ENCODE results near the gene ZNF554. TPM values are rescaled to one million over a fixed set of nuclear protein-coding genes. Genes with fewer than 3 reads are reported as not detected.

Gene ZNF554
- total RNA-seq, 1 experiment from 2014 or later: 3.3 TPM

DNA sequence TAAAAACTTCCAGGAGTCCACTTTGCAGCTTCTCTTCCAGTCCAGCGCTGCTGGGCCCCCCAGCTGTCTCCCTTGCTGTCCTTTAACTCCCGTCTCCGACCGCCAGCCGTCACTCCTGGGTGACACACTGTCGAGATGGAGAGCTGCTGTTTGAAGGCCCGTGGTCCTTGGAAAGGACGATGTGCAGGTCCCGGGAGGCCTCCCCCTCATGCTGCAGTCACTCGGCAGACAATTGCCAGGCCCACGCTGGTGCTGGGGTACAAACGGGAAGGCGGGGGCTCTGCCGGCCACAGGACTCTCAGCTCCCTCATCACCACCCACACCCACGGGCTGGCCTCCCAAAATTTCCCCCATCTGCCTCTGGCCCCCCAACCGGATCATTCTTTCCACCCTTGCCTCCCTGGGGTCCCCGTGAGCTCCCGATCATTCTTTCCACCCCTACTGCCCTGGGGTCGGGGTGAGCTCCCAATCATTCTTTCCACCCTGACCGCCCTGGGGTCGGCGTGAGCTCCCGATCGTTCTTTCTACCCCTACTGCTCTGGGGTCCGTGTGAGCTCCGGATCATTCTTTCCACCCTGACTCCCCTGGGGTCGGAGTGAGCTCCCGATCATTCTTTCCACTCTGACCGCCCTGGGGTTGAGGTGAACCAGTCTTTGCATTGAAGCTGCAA, 16.0 kb upstream of the ZNF554 start:
- CTCF ChIA-PET: no interaction called here
- Histone ChIP-seq H3K4me3 (no peak overlapping the region), H2AFZ (no peak overlapping the region), H3K36me3 (ENCODE audit: low read depth) (no peaks in the 10 kb centered on the region), H3K4me1 (replicated peaks; ENCODE audit: insufficient read depth) (no peaks in the 10 kb centered on the region), H4K20me1 (ENCODE audit: insufficient read depth) (no peaks in the 10 kb centered on the region), H3K27me3 (ENCODE audit: insufficient read depth, low read depth) (no peaks in the 10 kb centered on the region), H3F3A (ENCODE audit: insufficient read depth, low read depth) (no peaks in the 10 kb centered on the region), H3K9me3 (ENCODE audit: insufficient read depth, low read depth) (no peaks in the 10 kb centered on the region), H3K79me2 (ENCODE audit: low read depth) (no peaks in the 10 kb centered on the region), H3K27ac (no peak overlapping the region), H3K9me2 (ENCODE audit: insufficient read depth) (no peaks in the 10 kb centered on the region), H3K4me2 (no peak overlapping the region)
- intact Hi-C loops (cut with micrococcal nuclease; ENCODE audit: unreplicated experiment): no loop called here
- POLR2A ChIA-PET (ENCODE audit: unreplicated experiment): no interaction called here
- no peak for DNase-seq
- TF ChIP-seq EZH2 (IDR thresholded peaks at IDR 0.05; ENCODE audit: low read depth): no peak
- TF ChIP-seq, protein P1, sequence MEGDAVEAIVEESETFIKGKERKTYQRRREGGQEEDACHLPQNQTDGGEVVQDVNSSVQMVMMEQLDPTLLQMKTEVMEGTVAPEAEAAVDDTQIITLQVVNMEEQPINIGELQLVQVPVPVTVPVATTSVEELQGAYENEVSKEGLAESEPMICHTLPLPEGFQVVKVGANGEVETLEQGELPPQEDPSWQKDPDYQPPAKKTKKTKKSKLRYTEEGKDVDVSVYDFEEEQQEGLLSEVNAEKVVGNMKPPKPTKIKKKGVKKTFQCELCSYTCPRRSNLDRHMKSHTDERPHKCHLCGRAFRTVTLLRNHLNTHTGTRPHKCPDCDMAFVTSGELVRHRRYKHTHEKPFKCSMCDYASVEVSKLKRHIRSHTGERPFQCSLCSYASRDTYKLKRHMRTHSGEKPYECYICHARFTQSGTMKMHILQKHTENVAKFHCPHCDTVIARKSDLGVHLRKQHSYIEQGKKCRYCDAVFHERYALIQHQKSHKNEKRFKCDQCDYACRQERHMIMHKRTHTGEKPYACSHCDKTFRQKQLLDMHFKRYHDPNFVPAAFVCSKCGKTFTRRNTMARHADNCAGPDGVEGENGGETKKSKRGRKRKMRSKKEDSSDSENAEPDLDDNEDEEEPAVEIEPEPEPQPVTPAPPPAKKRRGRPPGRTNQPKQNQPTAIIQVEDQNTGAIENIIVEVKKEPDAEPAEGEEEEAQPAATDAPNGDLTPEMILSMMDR (conservative IDR thresholded peaks at IDR 0.05): no peak
- no TSS peak for BruUV-seq (replicated peaks)

DNA sequence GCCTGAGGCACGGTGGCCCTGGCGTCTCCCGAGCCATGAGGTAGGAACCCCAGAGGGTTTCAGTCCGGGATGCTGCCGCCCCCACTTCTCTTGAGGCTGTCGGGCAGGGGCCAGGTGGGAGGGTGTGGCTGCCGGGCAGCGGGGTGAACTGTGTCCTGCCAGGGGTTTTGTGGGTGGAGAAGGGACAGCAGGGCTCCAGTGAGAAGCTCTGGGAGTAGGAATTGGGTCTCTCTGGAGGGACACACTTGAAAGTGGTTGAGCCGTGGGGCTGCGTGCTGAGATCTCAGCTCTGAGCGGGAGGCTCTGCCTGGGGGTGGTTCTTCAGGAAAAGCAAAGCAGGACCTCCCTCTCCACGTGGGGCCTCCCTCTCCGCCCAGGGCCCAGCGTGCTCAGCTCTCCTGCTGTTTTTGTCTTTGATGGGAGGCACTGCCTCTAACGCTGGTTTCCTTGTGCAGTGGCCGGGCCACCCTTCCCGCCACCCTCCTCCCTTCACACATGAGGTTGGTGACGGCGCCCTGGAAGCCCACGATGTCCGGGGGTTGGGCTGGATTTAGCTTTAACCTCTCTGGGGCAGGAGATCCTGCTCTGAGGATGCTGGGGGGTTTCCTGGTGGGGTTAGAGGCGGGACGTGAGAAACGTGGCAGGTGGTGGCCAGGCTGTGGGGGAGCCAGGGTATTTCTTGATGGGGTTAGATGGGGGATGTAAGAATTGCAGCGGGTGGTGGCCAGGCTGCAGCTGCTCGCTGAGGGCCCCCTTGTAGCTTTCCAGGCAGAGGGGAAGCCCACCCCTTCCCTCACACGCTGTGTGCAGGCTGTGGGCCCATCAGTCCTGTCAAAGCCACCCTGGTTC, 15.3 kb upstream of the ZNF554 start:
- no peak for TF ChIP-seq EZH2 (IDR thresholded peaks at IDR 0.05; ENCODE audit: low read depth)
- TF ChIP-seq, protein P1 (conservative IDR thresholded peaks at IDR 0.05): no peak
- no peak overlapping the region for H3K27ac ChIP-seq
- ChIA-PET CTCF (no interaction called here), POLR2A (ENCODE audit: unreplicated experiment) (no interaction called here)
- intact Hi-C loops (cut with micrococcal nuclease; ENCODE audit: unreplicated experiment): no loop called here
- no peak overlapping the region for H3K4me3 ChIP-seq
- no peaks in the 10 kb centered on the region for H3K9me3 ChIP-seq (ENCODE audit: insufficient read depth, low read depth)
- H3K9me2 ChIP-seq (ENCODE audit: insufficient read depth): no peaks in the 10 kb centered on the region
- H2AFZ ChIP-seq: no peak overlapping the region
- no peaks in the 10 kb centered on the region for H3K4me1 ChIP-seq (replicated peaks; ENCODE audit: insufficient read depth)
- H3K27me3 ChIP-seq (ENCODE audit: insufficient read depth, low read depth): no peaks in the 10 kb centered on the region
- no peaks in the 10 kb centered on the region for H3K36me3 ChIP-seq (ENCODE audit: low read depth)
- no TSS peak for BruUV-seq (replicated peaks)
- no peaks in the 10 kb centered on the region for H4K20me1 ChIP-seq (ENCODE audit: insufficient read depth)
- no peak for DNase-seq
- H3F3A ChIP-seq (ENCODE audit: insufficient read depth, low read depth): no peaks in the 10 kb centered on the region
- no peaks in the 10 kb centered on the region for H3K79me2 ChIP-seq (ENCODE audit: low read depth)
- H3K4me2 ChIP-seq: no peak overlapping the region

DNA sequence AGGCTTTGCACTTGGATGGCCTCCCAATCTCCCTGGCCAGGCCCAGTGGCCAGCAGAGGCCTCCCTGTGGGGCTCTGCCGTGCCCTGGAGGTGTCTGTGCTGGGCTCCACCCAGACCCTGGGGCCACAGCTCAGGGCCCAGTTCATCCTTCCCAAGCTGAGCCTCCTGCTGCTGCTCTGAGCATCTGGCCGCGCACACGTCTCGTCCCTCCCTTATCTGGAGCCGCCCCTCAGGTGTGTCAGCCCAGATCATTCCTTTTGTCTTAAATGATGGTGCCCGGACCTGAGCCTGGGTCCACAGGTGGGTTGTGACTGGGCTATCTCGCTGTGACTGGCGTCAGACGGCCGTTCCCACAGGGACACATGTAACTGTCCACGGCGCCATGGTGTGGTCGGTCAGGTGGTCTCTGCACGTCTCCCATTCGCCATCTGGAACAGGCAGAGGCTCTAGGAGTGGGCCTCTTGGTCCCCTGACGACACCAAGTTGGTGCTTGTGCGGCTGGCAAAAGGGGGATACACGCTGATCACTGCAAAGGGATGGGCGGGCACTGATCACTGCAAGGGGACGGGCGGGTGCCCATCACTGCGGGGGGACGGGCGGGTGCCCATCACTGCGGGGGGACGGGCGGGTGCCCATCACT, 14.3 kb upstream of the ZNF554 start:
- no peak overlapping the region for H2AFZ ChIP-seq
- H3K9me3 ChIP-seq (ENCODE audit: insufficient read depth, low read depth): no peaks in the 10 kb centered on the region
- H3K79me2 ChIP-seq (ENCODE audit: low read depth): no peaks in the 10 kb centered on the region
- H3K4me2 ChIP-seq: no peak overlapping the region
- ChIA-PET CTCF (no interaction called here), POLR2A (ENCODE audit: unreplicated experiment) (no interaction called here)
- H3K27me3 ChIP-seq (ENCODE audit: insufficient read depth, low read depth): no peaks in the 10 kb centered on the region
- H3K4me1 ChIP-seq (replicated peaks; ENCODE audit: insufficient read depth): no peaks in the 10 kb centered on the region
- no peak for TF ChIP-seq EZH2 (IDR thresholded peaks at IDR 0.05; ENCODE audit: low read depth)
- TF ChIP-seq, protein P1 (conservative IDR thresholded peaks at IDR 0.05): no peak
- H3K36me3 ChIP-seq (ENCODE audit: low read depth): no peaks in the 10 kb centered on the region
- BruUV-seq (replicated peaks): no TSS peak
- DNase-seq: no peak
- no peak overlapping the region for H3K4me3 ChIP-seq
- intact Hi-C loops (cut with micrococcal nuclease; ENCODE audit: unreplicated experiment): no loop called here
- no peak overlapping the region for H3K27ac ChIP-seq
- no peaks in the 10 kb centered on the region for H4K20me1 ChIP-seq (ENCODE audit: insufficient read depth)
- no peaks in the 10 kb centered on the region for H3F3A ChIP-seq (ENCODE audit: insufficient read depth, low read depth)
- H3K9me2 ChIP-seq (ENCODE audit: insufficient read depth): no peaks in the 10 kb centered on the region

All from PC-9 (cell line).